ENCODE data around the gene SPEG.
"Not testable (repeated sequence)": the region's sequence is repeated elsewhere in the genome, so short reads cannot be mapped to it uniquely, and the experiment has no call there.

The SPEG gene

GRCh38 chr2:219405451-219405850 is 29.2 kb upstream of the SPEG start:
- DNase-seq: no peak

DNA sequence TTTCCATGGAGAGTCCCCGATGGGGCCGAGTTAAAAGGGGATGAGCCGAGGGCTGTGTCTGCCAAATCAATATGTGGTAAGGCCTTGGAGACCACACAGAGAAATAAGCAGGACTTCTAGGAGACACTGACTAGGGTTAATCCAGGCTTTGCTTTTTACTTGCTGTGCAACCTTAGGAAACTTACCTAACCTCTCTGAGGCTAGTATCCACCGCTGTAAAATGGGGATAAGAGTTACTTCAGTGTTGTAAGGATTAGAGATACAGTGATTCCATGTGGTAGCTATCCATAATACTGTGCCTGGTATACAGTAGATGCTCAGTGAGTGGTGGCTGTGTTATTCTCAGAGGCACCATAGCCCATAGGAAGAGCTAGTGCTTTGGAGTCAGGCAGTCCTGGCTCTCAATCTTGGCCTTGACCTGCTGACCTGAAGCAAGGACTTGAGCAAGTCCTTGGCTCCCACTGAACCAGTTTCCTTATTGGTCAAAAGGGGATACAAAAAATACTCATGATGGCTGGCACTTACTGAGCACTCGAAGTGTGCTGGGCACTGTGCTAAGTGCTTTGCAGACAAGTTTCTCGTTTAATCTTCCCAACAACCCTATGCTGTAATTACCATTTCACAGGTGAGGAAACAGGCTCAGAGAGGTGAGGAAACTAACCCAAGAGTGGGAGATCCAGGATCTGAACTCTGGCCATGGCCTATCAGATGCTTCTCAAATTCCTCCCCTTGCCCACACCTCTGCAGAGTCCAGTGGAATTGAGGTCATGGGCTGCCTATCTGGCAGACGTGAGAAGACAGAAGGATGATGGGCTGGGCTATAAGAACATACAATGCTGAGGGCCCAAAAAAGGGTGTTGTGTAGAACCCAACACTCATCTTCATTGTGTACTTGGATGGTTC is 28.4 kb upstream of the SPEG start:
- no peak for DNase-seq

DNA sequence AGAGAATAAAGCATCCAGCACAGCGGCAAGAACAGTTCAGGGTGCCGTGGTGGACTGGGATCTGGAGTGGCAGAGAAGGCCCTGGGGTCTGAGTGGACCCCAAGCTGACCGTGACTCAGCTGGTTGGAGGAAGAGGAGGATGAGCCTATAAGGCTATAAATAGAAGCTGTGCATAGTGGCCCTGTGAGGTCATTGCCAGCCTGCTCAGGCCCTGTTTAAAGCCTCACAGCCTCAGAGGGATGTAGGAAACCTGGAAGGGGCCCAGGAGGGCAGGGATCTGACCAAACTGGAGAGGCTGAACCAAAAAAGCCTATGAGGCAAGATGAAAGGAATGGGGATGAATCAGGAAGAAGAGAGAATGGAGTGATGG is 27.8 kb upstream of the SPEG start:
- DNase-seq: no peak

- DNase-seq: not testable (repeated sequence)
These were observed 27.3 kb upstream of the SPEG start for GRCh38 chr2:219407343-219407742.

GRCh38 chr2:219408204-219408603 is 26.4 kb upstream of the SPEG start:
- no peak for DNase-seq

GRCh38 chr2:219408631-219409030 is 26.0 kb upstream of the SPEG start:
- no peak for DNase-seq

GRCh38 chr2:219409619-219410018 is 25.0 kb upstream of the SPEG start:
- DNase-seq: no peak

- DNase-seq: no peak
These were observed 24.3 kb upstream of the SPEG start for GRCh38 chr2:219410390-219410789.

- DNase-seq: no peak
These were observed 19.8 kb upstream of the SPEG start for GRCh38 chr2:219414857-219415256.

- no peak for DNase-seq
These were observed 18.9 kb upstream of the SPEG start for GRCh38 chr2:219415580-219416234.

DNA sequence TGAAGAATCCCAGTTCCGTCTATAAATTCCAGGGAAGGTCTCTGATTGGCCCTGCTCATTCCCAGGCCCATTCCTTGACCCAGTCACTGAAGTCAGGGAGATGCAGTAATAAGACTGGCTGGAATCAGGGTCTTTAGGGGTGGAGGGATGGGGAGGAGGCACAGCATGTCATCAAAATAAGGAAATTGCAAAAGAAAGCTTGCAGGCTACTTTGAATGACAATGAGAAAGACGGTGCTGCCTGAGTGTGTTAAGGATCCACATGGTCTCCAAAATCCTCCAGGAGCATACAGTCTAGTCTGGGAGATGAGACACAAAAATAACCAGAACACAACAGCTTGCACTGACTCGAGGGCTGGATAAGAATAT is 18.4 kb upstream of the SPEG start:
- no peak for DNase-seq

DNA sequence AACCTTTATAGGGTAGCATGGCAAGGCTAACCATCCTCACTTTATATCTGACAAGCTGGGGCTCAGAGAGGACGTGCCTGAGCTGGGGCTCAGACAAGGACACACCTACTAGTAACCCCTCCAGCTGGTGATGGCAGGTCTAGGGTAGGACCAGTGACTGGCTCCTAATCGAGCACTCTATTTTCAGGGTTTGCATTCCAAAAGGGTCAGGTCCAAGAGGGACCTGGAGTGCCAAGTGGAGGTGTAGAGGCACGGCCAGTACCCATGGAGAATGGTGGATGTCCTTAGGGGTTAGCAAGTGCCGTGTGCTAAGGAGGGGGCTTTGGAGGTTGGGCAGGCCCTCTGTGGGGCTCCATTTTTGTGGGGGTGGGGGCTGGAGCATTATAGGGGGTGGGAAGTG is 17.7 kb upstream of the SPEG start:
- no peak for DNase-seq

GRCh38 chr2:219417374-219417773 is 17.3 kb upstream of the SPEG start:
- DNase-seq: no peak

- no peak for DNase-seq
These were observed 16.3 kb upstream of the SPEG start, which contains the start of gene DES for GRCh38 chr2:219418155-219419011. TSS of gene DES (plus strand) at chr2:219418377. CDS start at chr2:219418463, 86 bp downstream.

- no peak for DNase-seq
These were observed 15.7 kb upstream of the SPEG start for GRCh38 chr2:219419012-219419324.

DNA sequence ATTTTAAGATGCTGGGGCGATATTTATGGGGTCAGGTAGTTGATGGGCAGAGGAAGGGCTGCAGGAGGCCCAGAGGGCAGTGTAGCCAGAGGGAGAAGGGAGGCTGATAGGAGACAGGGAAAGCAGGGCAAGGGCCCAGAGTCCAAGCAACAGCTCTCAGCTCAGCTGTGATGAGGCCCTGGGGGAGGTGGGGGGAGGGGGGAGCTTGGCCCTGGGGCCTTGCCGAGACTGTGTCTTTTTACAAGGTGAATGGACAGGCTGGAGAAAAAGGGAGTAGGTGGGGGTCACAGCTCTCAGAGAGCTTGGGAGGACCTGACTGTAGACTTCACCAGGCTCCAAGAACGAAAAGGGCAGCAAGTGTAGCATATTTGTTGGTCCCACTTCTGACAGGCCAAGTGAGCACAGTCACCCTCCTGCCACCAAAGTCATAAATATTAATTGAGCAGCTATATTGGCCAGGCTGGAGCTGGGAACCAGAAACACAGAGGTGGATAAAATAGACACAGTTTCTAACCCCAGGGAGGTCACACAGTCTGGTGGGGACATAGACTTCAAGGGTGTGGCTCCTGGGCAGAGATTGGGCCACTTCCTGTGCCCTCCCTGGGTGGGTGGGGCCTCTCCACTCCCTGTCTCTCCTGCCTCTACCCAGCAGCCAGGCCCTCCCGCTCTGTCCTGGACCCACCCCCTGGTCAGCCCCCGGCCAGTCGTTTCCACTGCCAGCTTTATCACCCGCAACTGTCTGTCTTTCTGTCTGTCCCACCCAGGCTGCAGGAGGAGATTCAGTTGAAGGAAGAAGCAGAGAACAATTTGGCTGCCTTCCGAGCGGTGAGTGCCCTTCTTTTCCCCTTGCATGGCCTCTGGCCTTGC is 15.1 kb upstream of the SPEG start:
- no peak for DNase-seq

- DNase-seq: no peak
These were observed 14.0 kb upstream of the SPEG start for GRCh38 chr2:219420687-219421086.

DNA sequence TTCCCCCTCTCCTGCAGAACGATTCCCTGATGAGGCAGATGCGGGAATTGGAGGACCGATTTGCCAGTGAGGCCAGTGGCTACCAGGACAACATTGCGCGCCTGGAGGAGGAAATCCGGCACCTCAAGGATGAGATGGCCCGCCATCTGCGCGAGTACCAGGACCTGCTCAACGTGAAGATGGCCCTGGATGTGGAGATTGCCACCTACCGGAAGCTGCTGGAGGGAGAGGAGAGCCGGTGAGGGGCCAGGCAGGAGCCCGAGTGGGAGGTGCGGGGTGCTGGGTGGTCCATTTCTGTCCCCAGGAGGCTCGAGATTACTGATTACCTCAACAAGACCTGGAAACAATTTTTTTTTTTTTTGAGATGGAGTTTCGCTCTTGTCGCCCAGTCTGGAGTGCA is 13.3 kb upstream of the SPEG start:
- DNase-seq: no peak

DNA sequence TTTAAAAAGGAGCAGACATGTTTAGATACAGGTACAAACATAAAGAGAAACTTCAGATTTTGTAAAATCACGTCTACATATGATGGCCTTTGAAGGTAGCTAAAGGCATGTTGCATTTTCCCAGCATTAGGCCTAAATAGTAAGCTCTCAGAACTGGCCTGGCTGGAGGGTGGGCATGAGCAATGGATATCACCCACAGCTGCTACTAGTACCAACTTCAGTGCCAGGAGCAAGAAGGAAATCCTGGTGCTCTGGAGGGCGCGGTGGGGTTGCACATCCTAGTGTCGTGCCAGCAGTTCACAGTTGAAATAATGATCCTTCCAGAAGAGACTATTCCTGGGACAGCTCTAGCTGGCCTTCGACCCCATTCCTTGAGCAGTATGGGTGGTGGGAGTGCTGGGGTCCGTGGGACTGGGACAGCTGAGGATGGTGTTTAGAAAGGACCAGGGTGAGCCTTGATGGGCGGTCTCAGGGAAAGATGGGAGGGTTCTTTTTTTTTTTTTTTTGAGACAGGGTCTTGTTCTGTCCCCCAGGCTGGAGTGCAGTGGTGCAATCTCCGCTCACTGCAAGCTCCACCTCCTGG is 11.6 kb upstream of the SPEG start:
- no peak for DNase-seq

GRCh38 chr2:219423652-219424377 is 10.8 kb upstream of the SPEG start:
- DNase-seq: no peak

GRCh38 chr2:219425238-219426067 is 9.2 kb upstream of the SPEG start:
- DNase-seq: no peak
